Measurements from ENCODE around the gene DOCK4. TPM values are rescaled to one million over a fixed set of nuclear protein-coding genes. Genes with fewer than 3 reads are reported as not detected.
A peak's percentile ranks its signal among the peaks of the same experiment; 100 is the strongest.

The DOCK4 gene
- total RNA-seq, 1 experiment from 2014 or later, result 12.7 TPM

- peak; percentile 90 for DNase-seq (ENCODE audit: low read depth, low spot score)
- in situ Hi-C loops (cut with HindIII; ENCODE audit: low pct_unique_long_range_greater_than_20kb, low sequenced_read_pairs), result no loop called here
Measured at GRCh38 chr7:112001091-112001826, 204.9 kb downstream of the DOCK4 start.

- in situ Hi-C loops (cut with HindIII; ENCODE audit: low pct_unique_long_range_greater_than_20kb, low sequenced_read_pairs), result no loop called here
- DNase-seq (ENCODE audit: low read depth, low spot score), result no peak
Measured at GRCh38 chr7:111998326-111998725, 207.9 kb downstream of the DOCK4 start.

GRCh38 chr7:111997546-111997945, 208.7 kb downstream of the DOCK4 start:
- peak; percentile 27 for DNase-seq (ENCODE audit: low read depth, low spot score)
- in situ Hi-C loops (cut with HindIII; ENCODE audit: low pct_unique_long_range_greater_than_20kb, low sequenced_read_pairs), result no loop called here

GRCh38 chr7:111992601-111993000, 213.6 kb downstream of the DOCK4 start:
- in situ Hi-C loops (cut with HindIII; ENCODE audit: low pct_unique_long_range_greater_than_20kb, low sequenced_read_pairs), result no loop called here
- DNase-seq (ENCODE audit: low read depth, low spot score), result no peak

GRCh38 chr7:111990643-111991042, 215.6 kb downstream of the DOCK4 start:
- in situ Hi-C loops (cut with HindIII; ENCODE audit: low pct_unique_long_range_greater_than_20kb, low sequenced_read_pairs), result no loop called here
- no peak for DNase-seq (ENCODE audit: low read depth, low spot score)

GRCh38 chr7:111987886-111988285, 218.3 kb downstream of the DOCK4 start:
- DNase-seq (ENCODE audit: low read depth, low spot score), result no peak
- in situ Hi-C loops (cut with HindIII; ENCODE audit: low pct_unique_long_range_greater_than_20kb, low sequenced_read_pairs), result no loop called here

GRCh38 chr7:111987115-111987826, 218.9 kb downstream of the DOCK4 start:
- in situ Hi-C loops (cut with HindIII; ENCODE audit: low pct_unique_long_range_greater_than_20kb, low sequenced_read_pairs), result no loop called here
- peak; percentile 28 for DNase-seq (ENCODE audit: low read depth, low spot score)

- in situ Hi-C loops (cut with HindIII; ENCODE audit: low pct_unique_long_range_greater_than_20kb, low sequenced_read_pairs), result no loop called here
- no peak for DNase-seq (ENCODE audit: low read depth, low spot score)
Measured at GRCh38 chr7:111986601-111987000, 219.6 kb downstream of the DOCK4 start.

GRCh38 chr7:111985798-111986197, 220.4 kb downstream of the DOCK4 start:
- in situ Hi-C loops (cut with HindIII; ENCODE audit: low pct_unique_long_range_greater_than_20kb, low sequenced_read_pairs), result no loop called here
- DNase-seq (ENCODE audit: low read depth, low spot score), result no peak

GRCh38 chr7:111982804-111983203, 223.4 kb downstream of the DOCK4 start:
- DNase-seq (ENCODE audit: low read depth, low spot score), result no peak
- in situ Hi-C loops (cut with HindIII; ENCODE audit: low pct_unique_long_range_greater_than_20kb, low sequenced_read_pairs), result no loop called here

GRCh38 chr7:111982133-111982532, 224.1 kb downstream of the DOCK4 start:
- in situ Hi-C loops (cut with HindIII; ENCODE audit: low pct_unique_long_range_greater_than_20kb, low sequenced_read_pairs), result no loop called here
- no peak for DNase-seq (ENCODE audit: low read depth, low spot score)

GRCh38 chr7:111980725-111981124, 225.5 kb downstream of the DOCK4 start:
- in situ Hi-C loops (cut with HindIII; ENCODE audit: low pct_unique_long_range_greater_than_20kb, low sequenced_read_pairs), result no loop called here
- DNase-seq (ENCODE audit: low read depth, low spot score), result no peak

GRCh38 chr7:111975346-111975745, 230.9 kb downstream of the DOCK4 start:
- DNase-seq (ENCODE audit: low read depth, low spot score), result no peak
- in situ Hi-C loops (cut with HindIII; ENCODE audit: low pct_unique_long_range_greater_than_20kb, low sequenced_read_pairs), result no loop called here

- in situ Hi-C loops (cut with HindIII; ENCODE audit: low pct_unique_long_range_greater_than_20kb, low sequenced_read_pairs), result no loop called here
- no peak for DNase-seq (ENCODE audit: low read depth, low spot score)
Measured at GRCh38 chr7:111960984-111961383, 245.2 kb downstream of the DOCK4 start.

- no peak for DNase-seq (ENCODE audit: low read depth, low spot score)
- in situ Hi-C loops (cut with HindIII; ENCODE audit: low pct_unique_long_range_greater_than_20kb, low sequenced_read_pairs), result no loop called here
Measured at GRCh38 chr7:111958896-111959295, 247.3 kb downstream of the DOCK4 start.

- in situ Hi-C loops (cut with HindIII; ENCODE audit: low pct_unique_long_range_greater_than_20kb, low sequenced_read_pairs), result no loop called here
Measured at GRCh38 chr7:111958431-111958830, 247.8 kb downstream of the DOCK4 start.

GRCh38 chr7:111955616-111956015, 250.6 kb downstream of the DOCK4 start:
- DNase-seq (ENCODE audit: low read depth, low spot score), result no peak
- in situ Hi-C loops (cut with HindIII; ENCODE audit: low pct_unique_long_range_greater_than_20kb, low sequenced_read_pairs), result no loop called here

More at GRCh38 chr7:111958431-111958830, 247.8 kb downstream of the DOCK4 start:
- no peak for DNase-seq (ENCODE audit: low read depth, low spot score)

- no peak for DNase-seq (ENCODE audit: low read depth, low spot score)
- in situ Hi-C loops (cut with HindIII; ENCODE audit: low pct_unique_long_range_greater_than_20kb, low sequenced_read_pairs), result no loop called here
Measured at GRCh38 chr7:111954474-111955381, 251.5 kb downstream of the DOCK4 start.
